Measurements from ENCODE around the gene TREM2. TPM values are rescaled to one million over a fixed set of nuclear protein-coding genes. Genes with fewer than 3 reads are reported as not detected.
"Not testable (repeated sequence)": the region's sequence is repeated elsewhere in the genome, so short reads cannot be mapped to it uniquely, and the experiment has no call there.

TREM2 gene
- total RNA-seq, 1 donor from 2014 or later, result not detected

GRCh38 chr6:41120058-41120457 is 42.9 kb downstream of the TREM2 start:
- peaks cover 4% of the 10 kb centered on the region for H3K36me3 Mint-ChIP-seq (ENCODE audit: low read depth, unreplicated experiment)
- H3K27ac ChIP-seq (ENCODE audit: low read depth, low read length), result no peak overlapping the region
- no peak for FAIRE-seq
- no peaks in the 10 kb centered on the region for H3K9me3 Mint-ChIP-seq (ENCODE audit: unreplicated experiment)
- DNase-seq (ENCODE audit: low read depth), result no peak
- H3K4me2 ChIP-seq (ENCODE audit: low read length), result no peak overlapping the region
- no peak overlapping the region for H3K9ac ChIP-seq (ENCODE audit: low read length)
- H3K4me1 Mint-ChIP-seq (ENCODE audit: low read depth, unreplicated experiment), result no peaks in the 10 kb centered on the region
- no peak overlapping the region for H3K4me3 Mint-ChIP-seq (ENCODE audit: unreplicated experiment)
- no peaks in the 10 kb centered on the region for H4K20me1 ChIP-seq (ENCODE audit: insufficient read depth, low read length)
- H3K27me3 ChIP-seq (ENCODE audit: insufficient read depth, low read length), result no peaks in the 10 kb centered on the region
- no peak overlapping the region for H3K4me3 ChIP-seq (ENCODE audit: insufficient read depth, low read depth, low read length)
- H3K36me3 ChIP-seq (ENCODE audit: insufficient read depth, low read length), result no peaks in the 10 kb centered on the region
- no peaks in the 10 kb centered on the region for H3K79me2 ChIP-seq (ENCODE audit: insufficient read depth, low read length)
- H2AFZ ChIP-seq (ENCODE audit: low read depth, low read length), result no peak overlapping the region
- no peaks in the 10 kb centered on the region for H3K9me3 ChIP-seq (ENCODE audit: insufficient read depth, low read depth, low read length)
- no peaks in the 10 kb centered on the region for H3K4me1 ChIP-seq (ENCODE audit: insufficient read depth, low read length)
- TF ChIP-seq EZH2 (IDR thresholded peaks at IDR 0.05; ENCODE audit: insufficient read depth, low read length), result no peak
- TF ChIP-seq, protein P1, sequence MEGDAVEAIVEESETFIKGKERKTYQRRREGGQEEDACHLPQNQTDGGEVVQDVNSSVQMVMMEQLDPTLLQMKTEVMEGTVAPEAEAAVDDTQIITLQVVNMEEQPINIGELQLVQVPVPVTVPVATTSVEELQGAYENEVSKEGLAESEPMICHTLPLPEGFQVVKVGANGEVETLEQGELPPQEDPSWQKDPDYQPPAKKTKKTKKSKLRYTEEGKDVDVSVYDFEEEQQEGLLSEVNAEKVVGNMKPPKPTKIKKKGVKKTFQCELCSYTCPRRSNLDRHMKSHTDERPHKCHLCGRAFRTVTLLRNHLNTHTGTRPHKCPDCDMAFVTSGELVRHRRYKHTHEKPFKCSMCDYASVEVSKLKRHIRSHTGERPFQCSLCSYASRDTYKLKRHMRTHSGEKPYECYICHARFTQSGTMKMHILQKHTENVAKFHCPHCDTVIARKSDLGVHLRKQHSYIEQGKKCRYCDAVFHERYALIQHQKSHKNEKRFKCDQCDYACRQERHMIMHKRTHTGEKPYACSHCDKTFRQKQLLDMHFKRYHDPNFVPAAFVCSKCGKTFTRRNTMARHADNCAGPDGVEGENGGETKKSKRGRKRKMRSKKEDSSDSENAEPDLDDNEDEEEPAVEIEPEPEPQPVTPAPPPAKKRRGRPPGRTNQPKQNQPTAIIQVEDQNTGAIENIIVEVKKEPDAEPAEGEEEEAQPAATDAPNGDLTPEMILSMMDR (IDR thresholded peaks at IDR 0.05; ENCODE audit: insufficient read depth, low read depth, low read length), result no peak
- no peak overlapping the region for H3K27ac Mint-ChIP-seq (ENCODE audit: unreplicated experiment)
- H3K27me3 Mint-ChIP-seq (ENCODE audit: low read depth, unreplicated experiment), result peaks cover 4% of the 10 kb centered on the region

DNA sequence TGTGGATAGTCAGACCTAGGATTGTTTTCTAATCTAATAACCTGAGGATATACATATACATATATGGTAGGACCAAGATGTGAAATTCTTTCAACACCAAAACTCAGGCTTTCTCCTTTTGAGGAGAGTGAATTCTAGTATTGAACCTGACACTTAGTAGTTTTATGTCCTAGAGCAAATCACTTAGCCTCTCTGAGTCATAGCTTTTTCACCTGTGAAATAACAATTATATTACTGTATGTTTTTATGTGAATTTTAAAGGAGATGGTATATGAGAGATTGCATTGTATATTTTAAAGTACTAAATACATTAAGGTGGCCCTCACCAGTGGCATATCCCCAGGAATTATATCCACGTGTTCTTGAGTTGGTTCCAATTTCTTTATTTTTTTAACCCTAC is 43.4 kb downstream of the TREM2 start:
- no peaks in the 10 kb centered on the region for H3K4me1 ChIP-seq (ENCODE audit: insufficient read depth, low read length)
- DNase-seq (ENCODE audit: low read depth) (no peak), FAIRE-seq (no peak)
- no peaks in the 10 kb centered on the region for H3K9me3 Mint-ChIP-seq (ENCODE audit: unreplicated experiment)
- no peaks in the 10 kb centered on the region for H4K20me1 ChIP-seq (ENCODE audit: insufficient read depth, low read length)
- H2AFZ ChIP-seq (ENCODE audit: low read depth, low read length), result no peak overlapping the region
- no peak overlapping the region for H3K27ac ChIP-seq (ENCODE audit: low read depth, low read length)
- no peak overlapping the region for H3K4me3 ChIP-seq (ENCODE audit: insufficient read depth, low read depth, low read length)
- H3K4me2 ChIP-seq (ENCODE audit: low read length), result no peak overlapping the region
- no peak overlapping the region for H3K9ac ChIP-seq (ENCODE audit: low read length)
- H3K27me3 ChIP-seq (ENCODE audit: insufficient read depth, low read length), result no peaks in the 10 kb centered on the region
- H3K36me3 Mint-ChIP-seq (ENCODE audit: low read depth, unreplicated experiment), result peaks cover 4% of the 10 kb centered on the region
- no peak overlapping the region for H3K4me3 Mint-ChIP-seq (ENCODE audit: unreplicated experiment)
- no peak overlapping the region for H3K27ac Mint-ChIP-seq (ENCODE audit: unreplicated experiment)
- no peaks in the 10 kb centered on the region for H3K36me3 ChIP-seq (ENCODE audit: insufficient read depth, low read length)
- no peaks in the 10 kb centered on the region for H3K4me1 Mint-ChIP-seq (ENCODE audit: low read depth, unreplicated experiment)
- H3K9me3 ChIP-seq (ENCODE audit: insufficient read depth, low read depth, low read length), result no peaks in the 10 kb centered on the region
- H3K27me3 Mint-ChIP-seq (ENCODE audit: low read depth, unreplicated experiment), result peaks cover 4% of the 10 kb centered on the region
- no peaks in the 10 kb centered on the region for H3K79me2 ChIP-seq (ENCODE audit: insufficient read depth, low read length)
- TF ChIP-seq EZH2 (IDR thresholded peaks at IDR 0.05; ENCODE audit: insufficient read depth, low read length), result no peak
- TF ChIP-seq, protein P1 (IDR thresholded peaks at IDR 0.05; ENCODE audit: insufficient read depth, low read depth, low read length), result no peak

DNA sequence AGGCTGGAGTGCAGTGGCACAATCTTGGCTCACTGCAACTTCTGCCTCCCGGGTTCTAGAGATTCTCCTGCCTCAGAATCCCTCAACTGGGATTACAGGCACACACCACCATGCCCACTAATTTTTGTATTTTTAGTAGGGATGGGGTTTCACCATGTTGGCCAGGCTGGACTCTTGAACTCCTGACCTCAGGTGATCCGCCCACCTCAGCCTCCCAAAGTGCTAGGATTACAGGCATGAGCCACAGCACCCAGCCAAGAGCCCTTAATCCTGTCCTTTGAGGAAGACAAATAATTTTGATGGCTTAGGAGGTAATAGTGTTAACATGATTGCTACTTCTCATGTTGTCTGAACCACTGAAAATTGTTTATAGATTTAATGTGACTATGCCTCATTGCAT is 47.9 kb downstream of the TREM2 start:
- not testable (repeated sequence) for H3K9me3 Mint-ChIP-seq (ENCODE audit: unreplicated experiment); H3K36me3 Mint-ChIP-seq (ENCODE audit: low read depth, unreplicated experiment); H3K9me3 ChIP-seq (ENCODE audit: insufficient read depth, low read depth, low read length); H3K27ac ChIP-seq (ENCODE audit: low read depth, low read length); H3K4me1 Mint-ChIP-seq (ENCODE audit: low read depth, unreplicated experiment); H3K9ac ChIP-seq (ENCODE audit: low read length); H2AFZ ChIP-seq (ENCODE audit: low read depth, low read length); H3K4me1 ChIP-seq (ENCODE audit: insufficient read depth, low read length); FAIRE-seq; DNase-seq (ENCODE audit: low read depth); H3K27me3 ChIP-seq (ENCODE audit: insufficient read depth, low read length); H3K36me3 ChIP-seq (ENCODE audit: insufficient read depth, low read length); H3K4me3 ChIP-seq (ENCODE audit: insufficient read depth, low read depth, low read length); H3K79me2 ChIP-seq (ENCODE audit: insufficient read depth, low read length); H3K4me3 Mint-ChIP-seq (ENCODE audit: unreplicated experiment); H3K27ac Mint-ChIP-seq (ENCODE audit: unreplicated experiment); H3K4me2 ChIP-seq (ENCODE audit: low read length); H4K20me1 ChIP-seq (ENCODE audit: insufficient read depth, low read length); H3K27me3 Mint-ChIP-seq (ENCODE audit: low read depth, unreplicated experiment)

All from astrocyte (in vitro differentiated cells and primary cell).